K562 (cell line): ENCODE data around the gene UBE2M. TPM values are rescaled to one million over a fixed set of nuclear protein-coding genes. Genes with fewer than 3 reads are reported as not detected.

Experiments used
- DIDO1 ChIP-seq: fragments of 450-650 bp; IDR thresholded peaks from 2 replicates; pipeline ENCODE4 v1.6.1; 2016; ENCODE audit warnings: low read depth, missing biosample characterization, missing genetic modification characterization
- ESRRB ChIP-seq: fragments of 250-450 bp; sonication (Bioruptor Pico); IDR thresholded peaks from 2 replicates; pipeline ENCODE4 v1.5.0; 2020; ENCODE audit warnings: mild to moderate bottlenecking, moderate library complexity, borderline replicate concordance
- MAFF ChIP-seq: IDR thresholded peaks from 2 replicates; pipeline ENCODE4 v1.6.1; 2012; ENCODE audit warnings: low read length, improper control_type of control experiment
- NFE2 ChIP-seq: IDR thresholded peaks from 2 replicates; pipeline ENCODE4 v1.6.1; 2014; ENCODE audit warnings: antibody characterized with exemption, low read depth
- STAT5B ChIP-seq: fragments of 250-450 bp; sonication (Bioruptor Pico); IDR thresholded peaks from 2 replicates; pipeline ENCODE4 v1.8.0; 2021; ENCODE audit warnings: mild to moderate bottlenecking, inconsistent platforms
- ZNF165 ChIP-seq: fragments of 250-450 bp; sonication (Bioruptor Pico); IDR thresholded peaks from 2 replicates; pipeline ENCODE4 v1.4.0; 2020; ENCODE audit warnings: borderline replicate concordance
- polyA plus RNA-seq, 8 experiments: library from polyadenylated mRNA; depleted of rRNA in 4 of 8; stranded (reverse) in 5 of 8; unstranded in 3 of 8; fragments of >200 nt; fragmentation: Nextera tagmentation in 2 of 8; fragmentation: Illumina TruSeq in 1 of 8; extraction: Ambion mirVana in 2 of 8; extraction: Trizol in 1 of 8; gene quantifications; 2 replicates each; pipeline versions ENCODE4 v1.2.1 to v1.2.3, GENCODE V29; 2011 to 2014; ENCODE audit warnings: inconsistent platforms in 1 of 8, missing spikeins in 1 of 8
- total RNA-seq, 7 experiments: library from RNA; depleted of rRNA in 6 of 7; stranded (reverse); fragments of >200 nt in 6 of 7; fragmentation: Illumina TruSeq in 2 of 7; extraction: Trizol in 2 of 7; gene quantifications; 2 replicates each; pipeline versions ENCODE4 v1.2.1 to v1.2.3, GENCODE V29; 2011 to 2021; ENCODE audit warnings: low replicate concordance in 1 of 7
- TF ChIP-seq, protein P1 (sequence below): conservative IDR thresholded peaks from 2 replicates; pipeline ENCODE4 v1.6.1; 2011; ENCODE audit warnings: low read depth, mild to moderate bottlenecking, low read length; ENCODE audit not compliant: control insufficient read depth
- TF ChIP-seq, protein P2 (sequence below): sonication (generic); formaldehyde crosslinking; IDR thresholded peaks from 2 replicates; pipeline ENCODE4 v1.8.0; 2022; ENCODE audit warnings: mild to moderate bottlenecking, missing genetic modification reagents, borderline replicate concordance
- TF ChIP-seq, protein P3 (sequence below), 3 experiments: fragments of 200-800 bp in 1 of 3; sonication (Bioruptor generic) in 1 of 3; sonication (generic) in 1 of 3; formaldehyde crosslinking in 1 of 3; IDR thresholded peaks; 2 replicates each; pipeline versions ENCODE4 v1.6.1 to v1.8.0; 2016 to 2022; ENCODE audit warnings: mild to moderate bottlenecking in 2 of 3, missing compliant biosample characterization in 2 of 3, missing genetic modification characterization in 2 of 3, missing genetic modification reagents in 1 of 3
- TF ChIP-seq, protein P4 (sequence below): fragments of 450-650 bp; IDR thresholded peaks from 2 replicates; pipeline ENCODE4 v1.6.1; 2014; ENCODE audit warnings: low read depth, mild to moderate bottlenecking, moderate library complexity, borderline replicate concordance
- TF ChIP-seq, protein P5 (sequence below), 2 experiments: IDR thresholded peaks in 1 of 2; conservative IDR thresholded peaks in 1 of 2; 2 replicates each; pipeline ENCODE4 v1.6.1; 2016; ENCODE audit warnings: low read depth in 2 of 2, mild to moderate bottlenecking in 1 of 2, missing compliant biosample characterization in 1 of 2, missing genetic modification characterization in 1 of 2, moderate library complexity in 1 of 2
- TF ChIP-seq, protein P6 (sequence below): fragments of 450-650 bp; IDR thresholded peaks from 2 replicates; pipeline ENCODE4 v1.6.1; 2016; ENCODE audit warnings: mild to moderate bottlenecking

UBE2M gene
- total and polyA plus RNA-seq, 9 of the 15 experiments (the other 6 are each of a cell fraction or from before 2014, with no cell fraction given) = 0.92 to 163 (median 85.7) TPM

DNA sequence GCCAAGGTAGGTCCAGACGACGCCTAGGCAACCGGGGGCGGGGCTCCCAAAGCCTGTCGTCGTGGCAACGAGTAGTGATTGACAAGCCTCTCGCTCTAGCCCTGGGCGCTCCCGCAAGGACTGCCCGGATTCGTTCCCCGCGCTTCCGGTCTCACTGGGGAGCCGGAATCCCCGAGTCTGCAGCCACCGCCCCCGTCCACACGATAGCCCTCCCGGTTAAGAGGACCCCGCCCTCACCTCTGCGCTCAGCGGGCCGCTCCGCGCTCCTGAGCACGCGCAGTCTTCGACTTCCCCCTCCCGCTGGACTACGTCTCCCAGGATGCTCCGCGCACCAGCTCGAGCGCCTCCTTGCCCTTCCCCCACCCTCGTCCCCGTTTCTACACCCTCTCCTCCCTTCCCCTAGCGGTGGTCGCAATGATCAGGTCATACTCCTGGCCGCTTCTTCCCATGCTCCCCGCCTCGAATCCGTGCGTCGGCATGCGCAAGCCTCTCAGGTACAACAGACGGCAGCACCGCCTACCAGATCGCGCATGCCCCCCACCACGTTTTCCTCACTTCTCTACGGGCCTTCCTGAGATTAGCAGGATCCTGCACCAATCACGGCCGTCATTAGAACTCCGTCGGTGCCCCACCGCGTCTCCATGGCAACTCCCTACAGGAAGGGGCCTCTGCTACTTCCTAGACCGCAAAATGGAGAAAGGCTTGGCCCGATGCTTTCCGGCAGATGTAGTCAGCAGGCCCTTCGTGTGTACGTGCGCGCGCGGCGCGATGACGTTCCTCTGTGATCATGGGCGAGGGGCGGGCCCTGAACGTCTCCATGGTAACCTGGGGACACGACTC is 14.6 kb upstream of the UBE2M start, which contains the start of gene MZF1 (continued):
- TF ChIP-seq STAT5B (CRISPR knock-in tag) (no peak), DIDO1 (tag) (peak; percentile 71; the same call in 1 of the 2 replicates), NFE2 (no peak), ESRRB (CRISPR knock-in tag) (no peak), ZNF165 (no peak), MAFF (no peak)
- TF ChIP-seq, protein P1, sequence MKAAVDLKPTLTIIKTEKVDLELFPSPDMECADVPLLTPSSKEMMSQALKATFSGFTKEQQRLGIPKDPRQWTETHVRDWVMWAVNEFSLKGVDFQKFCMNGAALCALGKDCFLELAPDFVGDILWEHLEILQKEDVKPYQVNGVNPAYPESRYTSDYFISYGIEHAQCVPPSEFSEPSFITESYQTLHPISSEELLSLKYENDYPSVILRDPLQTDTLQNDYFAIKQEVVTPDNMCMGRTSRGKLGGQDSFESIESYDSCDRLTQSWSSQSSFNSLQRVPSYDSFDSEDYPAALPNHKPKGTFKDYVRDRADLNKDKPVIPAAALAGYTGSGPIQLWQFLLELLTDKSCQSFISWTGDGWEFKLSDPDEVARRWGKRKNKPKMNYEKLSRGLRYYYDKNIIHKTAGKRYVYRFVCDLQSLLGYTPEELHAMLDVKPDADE = peak; percentile 91
- TF ChIP-seq, protein P2, sequence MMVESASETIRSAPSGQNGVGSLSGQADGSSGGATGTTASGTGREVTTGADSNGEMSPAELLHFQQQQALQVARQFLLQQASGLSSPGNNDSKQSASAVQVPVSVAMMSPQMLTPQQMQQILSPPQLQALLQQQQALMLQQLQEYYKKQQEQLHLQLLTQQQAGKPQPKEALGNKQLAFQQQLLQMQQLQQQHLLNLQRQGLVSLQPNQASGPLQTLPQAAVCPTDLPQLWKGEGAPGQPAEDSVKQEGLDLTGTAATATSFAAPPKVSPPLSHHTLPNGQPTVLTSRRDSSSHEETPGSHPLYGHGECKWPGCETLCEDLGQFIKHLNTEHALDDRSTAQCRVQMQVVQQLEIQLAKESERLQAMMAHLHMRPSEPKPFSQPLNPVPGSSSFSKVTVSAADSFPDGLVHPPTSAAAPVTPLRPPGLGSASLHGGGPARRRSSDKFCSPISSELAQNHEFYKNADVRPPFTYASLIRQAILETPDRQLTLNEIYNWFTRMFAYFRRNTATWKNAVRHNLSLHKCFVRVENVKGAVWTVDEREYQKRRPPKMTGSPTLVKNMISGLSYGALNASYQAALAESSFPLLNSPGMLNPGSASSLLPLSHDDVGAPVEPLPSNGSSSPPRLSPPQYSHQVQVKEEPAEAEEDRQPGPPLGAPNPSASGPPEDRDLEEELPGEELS = no peak
- TF ChIP-seq, protein P3, sequence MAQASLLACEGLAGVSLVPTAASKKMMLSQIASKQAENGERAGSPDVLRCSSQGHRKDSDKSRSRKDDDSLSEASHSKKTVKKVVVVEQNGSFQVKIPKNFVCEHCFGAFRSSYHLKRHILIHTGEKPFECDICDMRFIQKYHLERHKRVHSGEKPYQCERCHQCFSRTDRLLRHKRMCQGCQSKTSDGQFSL (CRISPR knock-in tag; IDR thresholded peaks at IDR 0.05) = peak; percentile 89
- TF ChIP-seq, protein P3 (tag; IDR thresholded peaks at IDR 0.05) = no peak; a peak in 1 of 4 replicates
- TF ChIP-seq, protein P4, sequence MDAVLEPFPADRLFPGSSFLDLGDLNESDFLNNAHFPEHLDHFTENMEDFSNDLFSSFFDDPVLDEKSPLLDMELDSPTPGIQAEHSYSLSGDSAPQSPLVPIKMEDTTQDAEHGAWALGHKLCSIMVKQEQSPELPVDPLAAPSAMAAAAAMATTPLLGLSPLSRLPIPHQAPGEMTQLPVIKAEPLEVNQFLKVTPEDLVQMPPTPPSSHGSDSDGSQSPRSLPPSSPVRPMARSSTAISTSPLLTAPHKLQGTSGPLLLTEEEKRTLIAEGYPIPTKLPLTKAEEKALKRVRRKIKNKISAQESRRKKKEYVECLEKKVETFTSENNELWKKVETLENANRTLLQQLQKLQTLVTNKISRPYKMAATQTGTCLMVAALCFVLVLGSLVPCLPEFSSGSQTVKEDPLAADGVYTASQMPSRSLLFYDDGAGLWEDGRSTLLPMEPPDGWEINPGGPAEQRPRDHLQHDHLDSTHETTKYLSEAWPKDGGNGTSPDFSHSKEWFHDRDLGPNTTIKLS = peak; percentile 78
- TF ChIP-seq, protein P5, sequence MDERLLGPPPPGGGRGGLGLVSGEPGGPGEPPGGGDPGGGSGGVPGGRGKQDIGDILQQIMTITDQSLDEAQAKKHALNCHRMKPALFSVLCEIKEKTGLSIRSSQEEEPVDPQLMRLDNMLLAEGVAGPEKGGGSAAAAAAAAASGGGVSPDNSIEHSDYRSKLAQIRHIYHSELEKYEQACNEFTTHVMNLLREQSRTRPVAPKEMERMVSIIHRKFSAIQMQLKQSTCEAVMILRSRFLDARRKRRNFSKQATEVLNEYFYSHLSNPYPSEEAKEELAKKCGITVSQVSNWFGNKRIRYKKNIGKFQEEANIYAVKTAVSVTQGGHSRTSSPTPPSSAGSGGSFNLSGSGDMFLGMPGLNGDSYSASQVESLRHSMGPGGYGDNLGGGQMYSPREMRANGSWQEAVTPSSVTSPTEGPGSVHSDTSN (CRISPR knock-in tag; IDR thresholded peaks at IDR 0.05; ENCODE audit: low read depth) = peak; percentile 86
- TF ChIP-seq, protein P5 (tag; conservative IDR thresholded peaks at IDR 0.05; ENCODE audit: low read depth) = peak; percentile 98
- TF ChIP-seq, protein P6, sequence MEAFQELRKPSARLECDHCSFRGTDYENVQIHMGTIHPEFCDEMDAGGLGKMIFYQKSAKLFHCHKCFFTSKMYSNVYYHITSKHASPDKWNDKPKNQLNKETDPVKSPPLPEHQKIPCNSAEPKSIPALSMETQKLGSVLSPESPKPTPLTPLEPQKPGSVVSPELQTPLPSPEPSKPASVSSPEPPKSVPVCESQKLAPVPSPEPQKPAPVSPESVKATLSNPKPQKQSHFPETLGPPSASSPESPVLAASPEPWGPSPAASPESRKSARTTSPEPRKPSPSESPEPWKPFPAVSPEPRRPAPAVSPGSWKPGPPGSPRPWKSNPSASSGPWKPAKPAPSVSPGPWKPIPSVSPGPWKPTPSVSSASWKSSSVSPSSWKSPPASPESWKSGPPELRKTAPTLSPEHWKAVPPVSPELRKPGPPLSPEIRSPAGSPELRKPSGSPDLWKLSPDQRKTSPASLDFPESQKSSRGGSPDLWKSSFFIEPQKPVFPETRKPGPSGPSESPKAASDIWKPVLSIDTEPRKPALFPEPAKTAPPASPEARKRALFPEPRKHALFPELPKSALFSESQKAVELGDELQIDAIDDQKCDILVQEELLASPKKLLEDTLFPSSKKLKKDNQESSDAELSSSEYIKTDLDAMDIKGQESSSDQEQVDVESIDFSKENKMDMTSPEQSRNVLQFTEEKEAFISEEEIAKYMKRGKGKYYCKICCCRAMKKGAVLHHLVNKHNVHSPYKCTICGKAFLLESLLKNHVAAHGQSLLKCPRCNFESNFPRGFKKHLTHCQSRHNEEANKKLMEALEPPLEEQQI = no peak
